GM12864 (cell line): Measurements from ENCODE around the gene ELMO2.

ENCODE experiments used
- DNase-seq: peaks from one replicate; pipeline ENCODE4 v3.0.0-alpha.2; 2011; ENCODE audit warnings: low read depth
- H3K4me3 ChIP-seq: 2 replicates; pipeline ENCODE4 v1.5.1; 2011; ENCODE audit warnings: mild to moderate bottlenecking, low read depth, low read length, control low read depth
- TF ChIP-seq, protein P1 (sequence below): IDR thresholded peaks from 2 replicates; pipeline ENCODE4 v1.5.1; 2011; ENCODE audit warnings: low read depth, mild to moderate bottlenecking, moderate library complexity, low read length, control low read depth, inconsistent platforms; ENCODE audit errors: missing control alignments

ELMO2 gene

GRCh38 chr20:46324960-46325703, 81.3 kb downstream of the ELMO2 start:
- DNase-seq = no peak
- H3K4me3 ChIP-seq = no peak overlapping the region
- TF ChIP-seq, protein P1, sequence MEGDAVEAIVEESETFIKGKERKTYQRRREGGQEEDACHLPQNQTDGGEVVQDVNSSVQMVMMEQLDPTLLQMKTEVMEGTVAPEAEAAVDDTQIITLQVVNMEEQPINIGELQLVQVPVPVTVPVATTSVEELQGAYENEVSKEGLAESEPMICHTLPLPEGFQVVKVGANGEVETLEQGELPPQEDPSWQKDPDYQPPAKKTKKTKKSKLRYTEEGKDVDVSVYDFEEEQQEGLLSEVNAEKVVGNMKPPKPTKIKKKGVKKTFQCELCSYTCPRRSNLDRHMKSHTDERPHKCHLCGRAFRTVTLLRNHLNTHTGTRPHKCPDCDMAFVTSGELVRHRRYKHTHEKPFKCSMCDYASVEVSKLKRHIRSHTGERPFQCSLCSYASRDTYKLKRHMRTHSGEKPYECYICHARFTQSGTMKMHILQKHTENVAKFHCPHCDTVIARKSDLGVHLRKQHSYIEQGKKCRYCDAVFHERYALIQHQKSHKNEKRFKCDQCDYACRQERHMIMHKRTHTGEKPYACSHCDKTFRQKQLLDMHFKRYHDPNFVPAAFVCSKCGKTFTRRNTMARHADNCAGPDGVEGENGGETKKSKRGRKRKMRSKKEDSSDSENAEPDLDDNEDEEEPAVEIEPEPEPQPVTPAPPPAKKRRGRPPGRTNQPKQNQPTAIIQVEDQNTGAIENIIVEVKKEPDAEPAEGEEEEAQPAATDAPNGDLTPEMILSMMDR = peak; percentile 42

DNA sequence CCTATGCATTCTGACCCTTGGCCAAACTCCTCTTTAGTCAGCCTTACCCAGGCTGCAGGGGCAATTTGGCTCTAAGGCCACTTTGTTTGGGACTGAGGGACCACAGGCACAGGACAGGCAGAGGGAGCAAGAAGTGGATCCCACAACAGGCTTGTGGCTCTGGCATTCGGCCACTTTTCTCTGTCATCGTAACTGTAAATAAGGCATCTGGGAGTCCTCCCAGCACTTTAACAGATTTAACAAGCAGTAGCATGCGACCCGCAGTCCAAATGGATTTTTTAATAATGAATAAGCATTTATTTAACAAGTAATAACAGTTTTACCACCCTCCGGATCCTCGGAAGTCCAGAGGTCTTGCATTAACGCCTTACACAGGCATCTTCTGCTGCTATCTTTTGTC, 82.0 kb downstream of the ELMO2 start:
- H3K4me3 ChIP-seq = no peak overlapping the region
- no peak for DNase-seq
- TF ChIP-seq, protein P1 = no peak

- no peak overlapping the region for H3K4me3 ChIP-seq
- TF ChIP-seq, protein P1 = no peak
- no peak for DNase-seq
Measured at GRCh38 chr20:46323557-46323956, 82.9 kb downstream of the ELMO2 start.

- TF ChIP-seq, protein P1 = no peak
- H3K4me3 ChIP-seq = no peak overlapping the region
Measured at GRCh38 chr20:46322641-46323040, 83.8 kb downstream of the ELMO2 start.

GRCh38 chr20:46317685-46318177, 88.7 kb downstream of the ELMO2 start:
- H3K4me3 ChIP-seq = no peak overlapping the region
- DNase-seq = no peak
- TF ChIP-seq, protein P1 = no peak

More at GRCh38 chr20:46322641-46323040, 83.8 kb downstream of the ELMO2 start:
- DNase-seq = no peak

GRCh38 chr20:46316984-46317684, 89.3 kb downstream of the ELMO2 start:
- DNase-seq = no peak
- TF ChIP-seq, protein P1 = no peak
- H3K4me3 ChIP-seq = no peak overlapping the region
